Activated gamma-delta T cell treated with Interleukin-2 at 50 U/mL for 16 hours (primary cell): Measurements from ENCODE around the gene GRID2IP.

Experiments used
- DNase-seq: peaks from one replicate; pipeline ENCODE4 v3.0.0-alpha.2; 2020

The GRID2IP gene

GRCh38 chr7:6513541-6513940 is 37.7 kb downstream of the GRID2IP start:
- no peak for DNase-seq

- no peak for DNase-seq
These were observed 38.4 kb downstream of the GRID2IP start for GRCh38 chr7:6512892-6513291.

GRCh38 chr7:6510476-6511133 is 40.7 kb downstream of the GRID2IP start:
- DNase-seq = no peak

- DNase-seq = no peak
These were observed 42.3 kb downstream of the GRID2IP start for GRCh38 chr7:6508950-6509349.

GRCh38 chr7:6508539-6508938 is 42.7 kb downstream of the GRID2IP start:
- DNase-seq = no peak

GRCh38 chr7:6507906-6508305 is 43.4 kb downstream of the GRID2IP start:
- no peak for DNase-seq

GRCh38 chr7:6505685-6506559 is 45.3 kb downstream of the GRID2IP start:
- no peak for DNase-seq

- no peak for DNase-seq
These were observed 46.3 kb downstream of the GRID2IP start for GRCh38 chr7:6504996-6505395.

- DNase-seq = no peak
These were observed 48.4 kb downstream of the GRID2IP start for GRCh38 chr7:6502886-6503285.

GRCh38 chr7:6501586-6502564 is 49.4 kb downstream of the GRID2IP start:
- DNase-seq = no peak

- no peak for DNase-seq
These were observed 50.6 kb downstream of the GRID2IP start for GRCh38 chr7:6500691-6501090.

- DNase-seq = no peak
These were observed 53.3 kb downstream of the GRID2IP start for GRCh38 chr7:6497994-6498393.

- DNase-seq = no peak
These were observed 53.7 kb downstream of the GRID2IP start for GRCh38 chr7:6497637-6497905.

GRCh38 chr7:6496842-6497636 is 54.2 kb downstream of the GRID2IP start:
- DNase-seq = no peak

- no peak for DNase-seq
These were observed 55.5 kb downstream of the GRID2IP start for GRCh38 chr7:6495597-6496262.

- DNase-seq = no peak
These were observed 56.9 kb downstream of the GRID2IP start for GRCh38 chr7:6494365-6494764.

GRCh38 chr7:6491194-6491593 is 60.1 kb downstream of the GRID2IP start:
- DNase-seq = no peak

GRCh38 chr7:6489612-6490011 is 61.6 kb downstream of the GRID2IP start:
- DNase-seq = no peak

GRCh38 chr7:6487184-6487545 is 64.1 kb downstream of the GRID2IP start:
- no peak for DNase-seq

- DNase-seq = no peak
These were observed 64.7 kb downstream of the GRID2IP start for GRCh38 chr7:6486438-6487183.

- DNase-seq = no peak
These were observed 68.5 kb downstream of the GRID2IP start for GRCh38 chr7:6482743-6483119.
